ENCODE data around the gene CIP2A. TPM values are rescaled to one million over a fixed set of nuclear protein-coding genes. Genes with fewer than 3 reads are reported as not detected.

The CIP2A gene
- total and polyA plus RNA-seq, 2 of the 8 experiments (the other 6 are each of a cell fraction or from before 2014, with no cell fraction given), result 11.9 to 38.0 TPM

DNA sequence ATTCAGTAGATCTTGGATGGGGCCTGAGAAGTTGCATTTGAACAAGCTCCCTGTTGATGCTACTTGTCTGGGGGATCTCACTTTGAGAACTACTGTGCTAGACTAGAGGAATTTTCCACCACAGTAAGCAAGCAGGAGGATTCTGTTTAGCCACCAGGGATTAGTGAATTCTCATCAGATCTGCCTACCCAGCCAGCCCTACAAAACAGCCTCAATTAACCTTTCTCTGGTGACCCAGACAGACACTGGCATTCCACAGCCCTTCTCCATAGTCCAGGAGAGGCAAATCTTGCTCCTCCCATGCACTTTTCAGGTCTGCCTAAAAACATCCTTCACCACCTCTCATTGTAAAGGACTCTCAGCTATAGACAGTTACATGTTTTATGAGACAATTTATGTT is 62.1 kb downstream of the CIP2A start:
- Histone ChIP-seq H3K9ac (replicated peaks in 1 of 4; ENCODE audit: extremely low read depth in 1 of 4, low read depth in 3 of 4, low read length in 3 of 4) (no peak overlapping the region), H3K4me2 (ENCODE audit: insufficient read depth in 1 of 2, low read depth in 2 of 2, low read length in 2 of 2) (no peak overlapping the region)
- TF ChIP-seq, protein P1, sequence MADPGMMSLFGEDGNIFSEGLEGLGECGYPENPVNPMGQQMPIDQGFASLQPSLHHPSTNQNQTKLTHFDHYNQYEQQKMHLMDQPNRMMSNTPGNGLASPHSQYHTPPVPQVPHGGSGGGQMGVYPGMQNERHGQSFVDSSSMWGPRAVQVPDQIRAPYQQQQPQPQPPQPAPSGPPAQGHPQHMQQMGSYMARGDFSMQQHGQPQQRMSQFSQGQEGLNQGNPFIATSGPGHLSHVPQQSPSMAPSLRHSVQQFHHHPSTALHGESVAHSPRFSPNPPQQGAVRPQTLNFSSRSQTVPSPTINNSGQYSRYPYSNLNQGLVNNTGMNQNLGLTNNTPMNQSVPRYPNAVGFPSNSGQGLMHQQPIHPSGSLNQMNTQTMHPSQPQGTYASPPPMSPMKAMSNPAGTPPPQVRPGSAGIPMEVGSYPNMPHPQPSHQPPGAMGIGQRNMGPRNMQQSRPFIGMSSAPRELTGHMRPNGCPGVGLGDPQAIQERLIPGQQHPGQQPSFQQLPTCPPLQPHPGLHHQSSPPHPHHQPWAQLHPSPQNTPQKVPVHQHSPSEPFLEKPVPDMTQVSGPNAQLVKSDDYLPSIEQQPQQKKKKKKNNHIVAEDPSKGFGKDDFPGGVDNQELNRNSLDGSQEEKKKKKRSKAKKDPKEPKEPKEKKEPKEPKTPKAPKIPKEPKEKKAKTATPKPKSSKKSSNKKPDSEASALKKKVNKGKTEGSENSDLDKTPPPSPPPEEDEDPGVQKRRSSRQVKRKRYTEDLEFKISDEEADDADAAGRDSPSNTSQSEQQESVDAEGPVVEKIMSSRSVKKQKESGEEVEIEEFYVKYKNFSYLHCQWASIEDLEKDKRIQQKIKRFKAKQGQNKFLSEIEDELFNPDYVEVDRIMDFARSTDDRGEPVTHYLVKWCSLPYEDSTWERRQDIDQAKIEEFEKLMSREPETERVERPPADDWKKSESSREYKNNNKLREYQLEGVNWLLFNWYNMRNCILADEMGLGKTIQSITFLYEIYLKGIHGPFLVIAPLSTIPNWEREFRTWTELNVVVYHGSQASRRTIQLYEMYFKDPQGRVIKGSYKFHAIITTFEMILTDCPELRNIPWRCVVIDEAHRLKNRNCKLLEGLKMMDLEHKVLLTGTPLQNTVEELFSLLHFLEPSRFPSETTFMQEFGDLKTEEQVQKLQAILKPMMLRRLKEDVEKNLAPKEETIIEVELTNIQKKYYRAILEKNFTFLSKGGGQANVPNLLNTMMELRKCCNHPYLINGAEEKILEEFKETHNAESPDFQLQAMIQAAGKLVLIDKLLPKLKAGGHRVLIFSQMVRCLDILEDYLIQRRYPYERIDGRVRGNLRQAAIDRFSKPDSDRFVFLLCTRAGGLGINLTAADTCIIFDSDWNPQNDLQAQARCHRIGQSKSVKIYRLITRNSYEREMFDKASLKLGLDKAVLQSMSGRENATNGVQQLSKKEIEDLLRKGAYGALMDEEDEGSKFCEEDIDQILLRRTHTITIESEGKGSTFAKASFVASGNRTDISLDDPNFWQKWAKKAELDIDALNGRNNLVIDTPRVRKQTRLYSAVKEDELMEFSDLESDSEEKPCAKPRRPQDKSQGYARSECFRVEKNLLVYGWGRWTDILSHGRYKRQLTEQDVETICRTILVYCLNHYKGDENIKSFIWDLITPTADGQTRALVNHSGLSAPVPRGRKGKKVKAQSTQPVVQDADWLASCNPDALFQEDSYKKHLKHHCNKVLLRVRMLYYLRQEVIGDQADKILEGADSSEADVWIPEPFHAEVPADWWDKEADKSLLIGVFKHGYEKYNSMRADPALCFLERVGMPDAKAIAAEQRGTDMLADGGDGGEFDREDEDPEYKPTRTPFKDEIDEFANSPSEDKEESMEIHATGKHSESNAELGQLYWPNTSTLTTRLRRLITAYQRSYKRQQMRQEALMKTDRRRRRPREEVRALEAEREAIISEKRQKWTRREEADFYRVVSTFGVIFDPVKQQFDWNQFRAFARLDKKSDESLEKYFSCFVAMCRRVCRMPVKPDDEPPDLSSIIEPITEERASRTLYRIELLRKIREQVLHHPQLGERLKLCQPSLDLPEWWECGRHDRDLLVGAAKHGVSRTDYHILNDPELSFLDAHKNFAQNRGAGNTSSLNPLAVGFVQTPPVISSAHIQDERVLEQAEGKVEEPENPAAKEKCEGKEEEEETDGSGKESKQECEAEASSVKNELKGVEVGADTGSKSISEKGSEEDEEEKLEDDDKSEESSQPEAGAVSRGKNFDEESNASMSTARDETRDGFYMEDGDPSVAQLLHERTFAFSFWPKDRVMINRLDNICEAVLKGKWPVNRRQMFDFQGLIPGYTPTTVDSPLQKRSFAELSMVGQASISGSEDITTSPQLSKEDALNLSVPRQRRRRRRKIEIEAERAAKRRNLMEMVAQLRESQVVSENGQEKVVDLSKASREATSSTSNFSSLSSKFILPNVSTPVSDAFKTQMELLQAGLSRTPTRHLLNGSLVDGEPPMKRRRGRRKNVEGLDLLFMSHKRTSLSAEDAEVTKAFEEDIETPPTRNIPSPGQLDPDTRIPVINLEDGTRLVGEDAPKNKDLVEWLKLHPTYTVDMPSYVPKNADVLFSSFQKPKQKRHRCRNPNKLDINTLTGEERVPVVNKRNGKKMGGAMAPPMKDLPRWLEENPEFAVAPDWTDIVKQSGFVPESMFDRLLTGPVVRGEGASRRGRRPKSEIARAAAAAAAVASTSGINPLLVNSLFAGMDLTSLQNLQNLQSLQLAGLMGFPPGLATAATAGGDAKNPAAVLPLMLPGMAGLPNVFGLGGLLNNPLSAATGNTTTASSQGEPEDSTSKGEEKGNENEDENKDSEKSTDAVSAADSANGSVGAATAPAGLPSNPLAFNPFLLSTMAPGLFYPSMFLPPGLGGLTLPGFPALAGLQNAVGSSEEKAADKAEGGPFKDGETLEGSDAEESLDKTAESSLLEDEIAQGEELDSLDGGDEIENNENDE (IDR thresholded peaks at IDR 0.05; ENCODE audit: insufficient replicate concordance, low read length), result no peak

More for the DNA sequence above, 62.1 kb downstream of the CIP2A start:
- no peak overlapping the region for H4K5ac ChIP-seq (ENCODE audit: insufficient read length, low read depth, low read length)
- H3K23me2 ChIP-seq (ENCODE audit: low read depth, low read length), result no peaks in the 10 kb centered on the region
- no peak overlapping the region for H3K14ac ChIP-seq (ENCODE audit: insufficient read length)
- H3K79me2 ChIP-seq (ENCODE audit: control insufficient read depth in 1 of 2, insufficient read depth in 2 of 2, low read length in 2 of 2), result no peaks in the 10 kb centered on the region
- no peak overlapping the region for H2BK5ac ChIP-seq (ENCODE audit: low read depth, low read length)
- H2AK5ac ChIP-seq (ENCODE audit: low read depth, low read length), result no peak overlapping the region
- no peak overlapping the region for H4K8ac ChIP-seq (ENCODE audit: extremely low read depth, insufficient read depth, low read length)
- H2BK20ac ChIP-seq (ENCODE audit: low read length), result no peak overlapping the region
- POLR2A ChIA-PET (ENCODE audit: partially characterized antibody), result interaction anchor here (1.5 kb wide), 1 partner anchor 9 kb away, joined by 3 read pairs; no protein-coding TSS in a partner anchor
- H2AFZ ChIP-seq (ENCODE audit: low read length), result no peak overlapping the region
- no peak overlapping the region for H3K18ac ChIP-seq (ENCODE audit: extremely low read depth, low read length)
- no peaks in the 10 kb centered on the region for H3K27me3 ChIP-seq (replicated peaks in 1 of 4; ENCODE audit: control insufficient read depth in 3 of 4, extremely low read depth in 1 of 4, insufficient read depth in 3 of 4, low read length in 3 of 4)
- H2BK15ac ChIP-seq (ENCODE audit: low read length), result no peak overlapping the region
- H3K23ac ChIP-seq (ENCODE audit: insufficient read length), result no peak overlapping the region
- FAIRE-seq (no peak), DNase-seq (ENCODE audit: low read depth in 1 of 2, low spot score in 2 of 2) (no peak)
- no peak overlapping the region for H3K4ac ChIP-seq (replicated peaks; ENCODE audit: insufficient read length, low read depth, low read length)
- no peak overlapping the region for H2BK12ac ChIP-seq (ENCODE audit: low read depth, low read length)
- H3K4me3 ChIP-seq (ENCODE audit: extremely low read depth in 1 of 4, insufficient read depth in 2 of 4, low read depth in 3 of 4, low read length in 4 of 4), result no peak overlapping the region
- H3K56ac ChIP-seq (replicated peaks; ENCODE audit: insufficient read length, low read depth, low read length), result no peak overlapping the region
- CTCF ChIA-PET (ENCODE audit: partially characterized antibody), result interaction anchor here (0.7 to 2.8 kb wide), 6 partner anchors 12 to 353 kb away, joined by 3 to 15 read pairs (median 4); no protein-coding TSS in a partner anchor
- H3K79me1 ChIP-seq (ENCODE audit: low read depth, low read length), result no peaks in the 10 kb centered on the region
- no peak overlapping the region for H4K91ac ChIP-seq (replicated peaks; ENCODE audit: insufficient read length, low read length)
- no peaks in the 10 kb centered on the region for H3K36me3 ChIP-seq (ENCODE audit: control insufficient read depth in 2 of 4, insufficient read depth in 4 of 4, low read length in 3 of 4)
- no peak overlapping the region for H3K27ac ChIP-seq (ENCODE audit: low read depth, low read length)
- no peaks in the 10 kb centered on the region for H3K4me1 ChIP-seq (replicated peaks in 1 of 4; ENCODE audit: control insufficient read depth in 3 of 4, insufficient read depth in 4 of 4, low read length in 3 of 4)
- no peaks in the 10 kb centered on the region for H4K20me1 ChIP-seq (replicated peaks in 1 of 2; ENCODE audit: control insufficient read depth in 1 of 2, insufficient read depth in 2 of 2, low read length in 2 of 2)
- no peaks in the 10 kb centered on the region for H3K9me3 ChIP-seq (ENCODE audit: insufficient read depth in 2 of 2, low read depth in 1 of 2, low read length in 1 of 2)
- H2BK120ac ChIP-seq (replicated peaks; ENCODE audit: low read depth, low read length), result no peak overlapping the region
